CD4-positive, alpha-beta T cell treated with Interleukin-2 at 100 ng/mL for 4 hours (primary cell): ENCODE data around the gene PPP3R1.
"Not testable (repeated sequence)": the region's sequence is repeated elsewhere in the genome, so short reads cannot be mapped to it uniquely, and the experiment has no call there.

Experiments
- DNase-seq: peaks from one replicate; pipeline ENCODE4 v3.0.0-alpha.2; 2020; ENCODE audit warnings: low spot score

The PPP3R1 gene

GRCh38 chr2:68185541-68186164, 66.7 kb downstream of the PPP3R1 start:
- DNase-seq: peak; percentile 49

- DNase-seq: no peak
Observed at GRCh38 chr2:68182902-68183301, 69.4 kb downstream of the PPP3R1 start.

GRCh38 chr2:68178954-68179627, 73.2 kb downstream of the PPP3R1 start:
- DNase-seq: no peak

- DNase-seq: no peak
Observed at GRCh38 chr2:68178432-68178831, 73.9 kb downstream of the PPP3R1 start.

GRCh38 chr2:68177541-68177940, 74.8 kb downstream of the PPP3R1 start:
- no peak for DNase-seq

GRCh38 chr2:68176657-68177056, 75.7 kb downstream of the PPP3R1 start:
- DNase-seq: no peak

- DNase-seq: not testable (repeated sequence)
Observed at GRCh38 chr2:68175210-68175609, 77.1 kb downstream of the PPP3R1 start.

GRCh38 chr2:68172990-68173700, 79.2 kb downstream of the PPP3R1 start:
- DNase-seq: no peak

GRCh38 chr2:68172521-68172920, 79.8 kb downstream of the PPP3R1 start:
- DNase-seq: no peak

- DNase-seq: no peak
Observed at GRCh38 chr2:68171684-68172083, 80.6 kb downstream of the PPP3R1 start.

GRCh38 chr2:68171146-68171545, 81.2 kb downstream of the PPP3R1 start:
- no peak for DNase-seq

- no peak for DNase-seq
Observed at GRCh38 chr2:68169308-68169707, 83.0 kb downstream of the PPP3R1 start.

- no peak for DNase-seq
Observed at GRCh38 chr2:68167186-68167585, 85.1 kb downstream of the PPP3R1 start.

- DNase-seq: no peak
Observed at GRCh38 chr2:68163641-68164040, 88.7 kb downstream of the PPP3R1 start.

- DNase-seq: no peak
Observed at GRCh38 chr2:68158134-68158447, 94.2 kb downstream of the PPP3R1 start.

GRCh38 chr2:68157402-68158133, 94.8 kb downstream of the PPP3R1 start, which contains the start of gene PNO1:
Gene PNO1 (plus strand): TSS chr2:68157888. CDS start chr2:68157935, 47 bp downstream.
- peak; percentile 97 for DNase-seq

- no peak for DNase-seq
Observed at GRCh38 chr2:68157002-68157401, 95.3 kb downstream of the PPP3R1 start.

- no peak for DNase-seq
Observed at GRCh38 chr2:68156419-68156818, 95.9 kb downstream of the PPP3R1 start.

- no peak for DNase-seq
Observed at GRCh38 chr2:68155618-68156017, 96.7 kb downstream of the PPP3R1 start.

- DNase-seq: peak; percentile 2
Observed at GRCh38 chr2:68152681-68153347, 99.5 kb downstream of the PPP3R1 start.

GRCh38 chr2:68151037-68151436, 101.3 kb downstream of the PPP3R1 start:
- no peak for DNase-seq

GRCh38 chr2:68141875-68142274, 110.5 kb downstream of the PPP3R1 start:
- DNase-seq: no peak
